K562 (cell line): Measurements from ENCODE around the gene CZIB. TPM values are rescaled to one million over a fixed set of nuclear protein-coding genes. Genes with fewer than 3 reads are reported as not detected.

ENCODE experiments used
- MYC ChIP-seq, 2 experiments: fragments of 250-450 bp in 1 of 2; sonication (Bioruptor Pico) in 1 of 2; IDR thresholded peaks; 2 replicates each; pipeline versions ENCODE4 v1.5.1 to v1.6.1; 2012 to 2021; ENCODE audit warnings: low read depth in 2 of 2, borderline replicate concordance in 1 of 2, improper control_type of control experiment in 1 of 2, low read length in 1 of 2, mild to moderate bottlenecking in 1 of 2, moderate library complexity in 1 of 2
- PATZ1 ChIP-seq: fragments of 250-450 bp; sonication (Bioruptor Pico); IDR thresholded peaks from 2 replicates; pipeline ENCODE4 v1.5.0; 2020; ENCODE audit warnings: mild to moderate bottlenecking, borderline replicate concordance
- PRPF4 ChIP-seq: fragments of 200-400 bp; formaldehyde crosslinking; IDR thresholded peaks from one replicate; pipeline ENCODE4 v1.6.1; 2017; ENCODE audit warnings: low read length, low read depth, mild to moderate bottlenecking; ENCODE audit not compliant: insufficient read depth, poor library complexity, severe bottlenecking
- TRIM28 ChIP-seq: fragments of 450-650 bp; IDR thresholded peaks from 2 replicates; pipeline ENCODE4 v1.6.1; 2017
- ZNF146 ChIP-seq: IDR thresholded peaks from one replicate; pipeline ENCODE4 v1.6.1; 2018; ENCODE audit warnings: missing compliant biosample characterization; ENCODE audit not compliant: unreplicated experiment
- ZNF280B ChIP-seq: fragments of 250-450 bp; sonication (Bioruptor Pico); IDR thresholded peaks from 2 replicates; pipeline ENCODE4 v1.5.1; 2021; ENCODE audit warnings: mild to moderate bottlenecking
- polyA plus RNA-seq, 8 experiments: library from polyadenylated mRNA; depleted of rRNA in 4 of 8; stranded (reverse) in 5 of 8; unstranded in 3 of 8; fragments of >200 nt; fragmentation: Nextera tagmentation in 2 of 8; fragmentation: Illumina TruSeq in 1 of 8; extraction: Ambion mirVana in 2 of 8; extraction: Trizol in 1 of 8; gene quantifications; 2 replicates each; pipeline versions ENCODE4 v1.2.1 to v1.2.3, GENCODE V29; 2011 to 2014; ENCODE audit warnings: inconsistent platforms in 1 of 8, missing spikeins in 1 of 8
- total RNA-seq, 7 experiments: library from RNA; depleted of rRNA in 6 of 7; stranded (reverse); fragments of >200 nt in 6 of 7; fragmentation: Illumina TruSeq in 2 of 7; extraction: Trizol in 2 of 7; gene quantifications; 2 replicates each; pipeline versions ENCODE4 v1.2.1 to v1.2.3, GENCODE V29; 2011 to 2021; ENCODE audit warnings: low replicate concordance in 1 of 7
- TF ChIP-seq, protein P1 (sequence below), 3 experiments: IDR thresholded peaks in 2 of 3; conservative IDR thresholded peaks in 1 of 3; 2 replicates each; pipeline ENCODE4 v1.5.1; 2011 to 2012; ENCODE audit warnings: low read length in 3 of 3, mild to moderate bottlenecking in 3 of 3, control low read depth in 2 of 3, improper control_type of control experiment in 1 of 3, inconsistent platforms in 1 of 3, low read depth in 1 of 3, mixed read lengths in 1 of 3, moderate library complexity in 1 of 3; ENCODE audit not compliant: insufficient read depth in 2 of 3
- TF ChIP-seq, protein P2 (sequence below), 2 experiments: fragments of 450-650 bp; formaldehyde crosslinking in 1 of 2; IDR thresholded peaks; 2 replicates each; pipeline versions ENCODE4 v1.4.0 to v1.6.1; 2014 to 2020; ENCODE audit warnings: mild to moderate bottlenecking in 2 of 2, borderline replicate concordance in 1 of 2, low read depth in 1 of 2

CZIB gene
- total and polyA plus RNA-seq, 9 of the 15 experiments (the other 6 are each of a cell fraction or from before 2014, with no cell fraction given): 52.6 to 111 (median 80.0) TPM

- TF ChIP-seq, protein P1, sequence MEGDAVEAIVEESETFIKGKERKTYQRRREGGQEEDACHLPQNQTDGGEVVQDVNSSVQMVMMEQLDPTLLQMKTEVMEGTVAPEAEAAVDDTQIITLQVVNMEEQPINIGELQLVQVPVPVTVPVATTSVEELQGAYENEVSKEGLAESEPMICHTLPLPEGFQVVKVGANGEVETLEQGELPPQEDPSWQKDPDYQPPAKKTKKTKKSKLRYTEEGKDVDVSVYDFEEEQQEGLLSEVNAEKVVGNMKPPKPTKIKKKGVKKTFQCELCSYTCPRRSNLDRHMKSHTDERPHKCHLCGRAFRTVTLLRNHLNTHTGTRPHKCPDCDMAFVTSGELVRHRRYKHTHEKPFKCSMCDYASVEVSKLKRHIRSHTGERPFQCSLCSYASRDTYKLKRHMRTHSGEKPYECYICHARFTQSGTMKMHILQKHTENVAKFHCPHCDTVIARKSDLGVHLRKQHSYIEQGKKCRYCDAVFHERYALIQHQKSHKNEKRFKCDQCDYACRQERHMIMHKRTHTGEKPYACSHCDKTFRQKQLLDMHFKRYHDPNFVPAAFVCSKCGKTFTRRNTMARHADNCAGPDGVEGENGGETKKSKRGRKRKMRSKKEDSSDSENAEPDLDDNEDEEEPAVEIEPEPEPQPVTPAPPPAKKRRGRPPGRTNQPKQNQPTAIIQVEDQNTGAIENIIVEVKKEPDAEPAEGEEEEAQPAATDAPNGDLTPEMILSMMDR (IDR thresholded peaks at IDR 0.05 in 2 of 3, conservative IDR thresholded peaks at IDR 0.05 in 1 of 3; ENCODE audit: insufficient read depth in 2 of 3, low read depth in 1 of 3, low read length in 3 of 3): peak; percentile 20 to 59 (median 54); a peak in 4 of 6 replicates
- no peak for TF ChIP-seq ZNF146 (CRISPR knock-in tag)
- TF ChIP-seq TRIM28: no peak
- TF ChIP-seq, protein P2, sequence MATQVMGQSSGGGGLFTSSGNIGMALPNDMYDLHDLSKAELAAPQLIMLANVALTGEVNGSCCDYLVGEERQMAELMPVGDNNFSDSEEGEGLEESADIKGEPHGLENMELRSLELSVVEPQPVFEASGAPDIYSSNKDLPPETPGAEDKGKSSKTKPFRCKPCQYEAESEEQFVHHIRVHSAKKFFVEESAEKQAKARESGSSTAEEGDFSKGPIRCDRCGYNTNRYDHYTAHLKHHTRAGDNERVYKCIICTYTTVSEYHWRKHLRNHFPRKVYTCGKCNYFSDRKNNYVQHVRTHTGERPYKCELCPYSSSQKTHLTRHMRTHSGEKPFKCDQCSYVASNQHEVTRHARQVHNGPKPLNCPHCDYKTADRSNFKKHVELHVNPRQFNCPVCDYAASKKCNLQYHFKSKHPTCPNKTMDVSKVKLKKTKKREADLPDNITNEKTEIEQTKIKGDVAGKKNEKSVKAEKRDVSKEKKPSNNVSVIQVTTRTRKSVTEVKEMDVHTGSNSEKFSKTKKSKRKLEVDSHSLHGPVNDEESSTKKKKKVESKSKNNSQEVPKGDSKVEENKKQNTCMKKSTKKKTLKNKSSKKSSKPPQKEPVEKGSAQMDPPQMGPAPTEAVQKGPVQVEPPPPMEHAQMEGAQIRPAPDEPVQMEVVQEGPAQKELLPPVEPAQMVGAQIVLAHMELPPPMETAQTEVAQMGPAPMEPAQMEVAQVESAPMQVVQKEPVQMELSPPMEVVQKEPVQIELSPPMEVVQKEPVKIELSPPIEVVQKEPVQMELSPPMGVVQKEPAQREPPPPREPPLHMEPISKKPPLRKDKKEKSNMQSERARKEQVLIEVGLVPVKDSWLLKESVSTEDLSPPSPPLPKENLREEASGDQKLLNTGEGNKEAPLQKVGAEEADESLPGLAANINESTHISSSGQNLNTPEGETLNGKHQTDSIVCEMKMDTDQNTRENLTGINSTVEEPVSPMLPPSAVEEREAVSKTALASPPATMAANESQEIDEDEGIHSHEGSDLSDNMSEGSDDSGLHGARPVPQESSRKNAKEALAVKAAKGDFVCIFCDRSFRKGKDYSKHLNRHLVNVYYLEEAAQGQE (IDR thresholded peaks at IDR 0.05; ENCODE audit: borderline replicate concordance): peak; percentile 38; the same call in 1 of the 2 replicates
- TF ChIP-seq, protein P2 (CRISPR knock-in tag; IDR thresholded peaks at IDR 0.05; ENCODE audit: low read depth): no peak
- 0 out of 2 replicates have a peak, but pooled peaks have one; percentile 15 for TF ChIP-seq MYC (IDR thresholded peaks at IDR 0.05; ENCODE audit: low read depth, low read length)
- TF ChIP-seq MYC (CRISPR knock-in tag; IDR thresholded peaks at IDR 0.05; ENCODE audit: borderline replicate concordance, low read depth): no peak
- no peak for TF ChIP-seq ZNF280B
- no peak for TF ChIP-seq PATZ1 (CRISPR knock-in tag)
- TF ChIP-seq PRPF4: no peak
These were observed 47.9 kb downstream of the CZIB start (continued) for GRCh38 chr1:53172426-53173128.
